Eye (tissue), 1 donor: Measurements from ENCODE around the gene OR5H6.
"Not testable (repeated sequence)": the region's sequence is repeated elsewhere in the genome, so short reads cannot be mapped to it uniquely, and the experiment has no call there.

Experiments used
- DNase-seq: peaks from one replicate; pipeline ENCODE4 v3.0.0-alpha.2; 2015

OR5H6 gene

GRCh38 chr3:98263944-98264343 is at the start of gene OR5H6:
Gene OR5H6, plus strand, starts transcription at chr3:98264244. Its CDS starts 89 bp downstream, at chr3:98264333.
- DNase-seq, result no peak

DNA sequence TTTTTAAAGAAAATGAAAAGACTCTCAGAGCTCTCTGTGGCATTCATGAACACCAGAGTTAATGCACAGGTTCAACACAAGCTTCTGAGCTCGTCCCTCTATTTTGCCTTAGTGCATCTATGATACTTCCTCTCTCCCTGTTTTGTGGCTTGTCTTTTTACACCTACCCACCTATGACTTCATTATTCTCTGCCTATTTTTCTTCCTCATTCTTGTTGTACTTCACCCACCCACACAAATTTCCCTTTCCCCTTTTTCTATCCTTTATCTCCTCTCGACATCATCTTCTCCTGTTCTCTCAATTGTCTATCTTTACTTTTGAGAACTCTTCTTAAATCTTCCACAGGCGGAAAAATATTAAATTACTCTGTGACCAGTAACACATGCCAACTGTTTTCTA is 49.0 kb upstream of the OR5H6 start:
- no peak for DNase-seq

- DNase-seq, result no peak
Measured at GRCh38 chr3:98223907-98224672, 40.0 kb upstream of the OR5H6 start.

DNA sequence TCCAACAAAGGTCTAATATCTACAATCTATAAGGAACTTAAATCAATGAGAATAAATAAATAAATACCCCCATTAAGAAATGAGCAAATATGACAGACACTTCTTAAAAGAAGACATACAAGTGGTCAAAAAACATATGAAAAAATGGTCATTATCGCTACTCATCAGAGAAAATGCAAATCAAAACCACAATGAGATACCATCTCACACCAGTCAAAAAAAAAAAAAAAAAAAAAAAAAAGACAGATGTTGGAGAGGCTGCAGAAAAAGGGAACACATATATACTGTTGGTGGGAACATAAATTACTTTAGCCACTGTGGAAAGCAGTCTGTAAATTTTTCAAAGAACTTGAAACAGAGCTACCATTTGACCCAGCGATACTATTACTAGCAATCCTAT is 31.6 kb upstream of the OR5H6 start:
- no peak for DNase-seq

GRCh38 chr3:98233468-98233867 is 30.6 kb upstream of the OR5H6 start:
- no peak for DNase-seq

DNA sequence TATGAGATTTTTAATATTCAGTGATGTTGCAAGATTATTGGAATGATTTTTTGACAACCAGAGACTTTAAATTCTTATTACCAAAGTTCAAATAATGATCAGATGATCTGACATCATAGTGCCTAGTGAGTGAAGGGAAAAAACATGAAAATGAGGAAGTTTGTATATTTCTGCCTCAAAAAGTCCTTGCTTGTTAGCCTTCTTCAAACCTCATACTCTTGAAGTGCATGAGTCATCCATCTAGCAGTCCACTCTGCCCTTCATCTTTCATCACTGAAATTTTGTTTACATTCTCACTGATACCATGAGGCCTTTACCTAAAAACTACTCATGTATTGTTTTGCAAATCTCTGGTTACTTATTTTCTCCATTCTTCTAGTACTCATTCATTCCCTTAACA is 23.9 kb upstream of the OR5H6 start:
- no peak for DNase-seq

DNA sequence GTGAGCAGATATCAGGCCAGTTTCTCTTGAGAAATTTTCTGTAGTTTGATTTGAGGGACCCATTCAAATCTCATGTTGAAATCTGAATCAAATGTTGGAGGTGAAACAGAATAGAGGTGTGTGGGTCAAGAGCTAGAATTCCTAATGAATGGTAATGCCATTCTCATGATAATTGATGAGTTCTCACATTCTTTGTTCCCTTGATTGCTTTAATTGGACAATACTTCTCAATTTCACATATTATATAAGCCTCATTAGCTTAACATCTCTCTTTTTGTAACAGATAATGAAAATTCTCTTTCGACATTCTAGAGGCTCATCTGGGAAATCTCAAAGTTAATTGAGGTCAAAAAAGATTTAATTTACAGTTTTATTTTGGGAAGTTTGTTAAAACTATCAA is 21.9 kb upstream of the OR5H6 start:
- DNase-seq, result no peak

GRCh38 chr3:98243843-98244242 is 20.2 kb upstream of the OR5H6 start:
- DNase-seq, result no peak

GRCh38 chr3:98246142-98246541 is 17.9 kb upstream of the OR5H6 start:
- DNase-seq, result no peak

DNA sequence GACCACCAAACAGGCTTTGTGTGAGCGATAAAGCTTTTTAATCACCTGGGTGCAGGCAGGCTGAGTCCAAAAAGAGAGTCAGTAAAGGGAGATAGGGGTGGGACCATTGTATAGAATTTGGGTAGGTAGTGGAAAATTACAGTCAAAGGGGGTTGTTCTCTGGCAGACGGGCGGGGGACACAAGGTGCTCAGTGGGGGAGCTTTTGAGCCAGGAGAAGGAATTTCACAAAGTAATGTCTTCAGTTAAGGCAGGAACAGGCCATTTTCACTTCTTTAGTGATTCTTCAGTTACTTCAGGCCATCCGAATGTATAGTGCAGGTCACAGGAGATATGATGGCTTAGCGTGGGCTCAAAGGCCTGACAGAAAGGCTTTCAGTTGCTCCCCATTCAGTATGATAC is 8.0 kb upstream of the OR5H6 start:
- DNase-seq, result not testable (repeated sequence)

GRCh38 chr3:98259707-98260106 is 4.3 kb upstream of the OR5H6 start:
- no peak for DNase-seq

- DNase-seq, result no peak
Measured at GRCh38 chr3:98262046-98262445, 2.0 kb upstream of the OR5H6 start.

GRCh38 chr3:98269846-98270245 is 5.8 kb downstream of the OR5H6 start:
- no peak for DNase-seq

GRCh38 chr3:98272126-98272525 is 8.1 kb downstream of the OR5H6 start:
- no peak for DNase-seq

- no peak for DNase-seq
Measured at GRCh38 chr3:98274914-98275313, 10.9 kb downstream of the OR5H6 start.

- DNase-seq, result no peak
Measured at GRCh38 chr3:98282205-98282604, 18.2 kb downstream of the OR5H6 start, which contains the start of gene OR5H2. Gene OR5H2, plus strand, starts transcription at chr3:98282505. Its CDS starts 398 bp downstream, at chr3:98282903.

- no peak for DNase-seq
Measured at GRCh38 chr3:98290916-98291315, 26.9 kb downstream of the OR5H6 start.

- DNase-seq, result no peak
Measured at GRCh38 chr3:98291332-98291957, 27.4 kb downstream of the OR5H6 start.
